ENCODE measurements around the gene TM4SF18. TPM values are rescaled to one million over a fixed set of nuclear protein-coding genes. Genes with fewer than 3 reads are reported as not detected.

TM4SF18 gene
- polyA plus RNA-seq, 1 donor (not counting 4 experiments of a cell fraction or from before 2014, with no cell fraction given): not detected

GRCh38 chr3:149331396-149331795 is 2.0 kb downstream of the TM4SF18 start:
- Histone ChIP-seq H3K9me3 (ENCODE audit: control insufficient read depth, low read depth, low read length) (no peaks in the 10 kb centered on the region), H3K4me3 (ENCODE audit: control insufficient read depth in 2 of 3, extremely low read depth in 1 of 3, insufficient read depth in 2 of 3, low read depth in 1 of 3, low read length in 3 of 3) (no peak overlapping the region), H3K27me3 (ENCODE audit: control insufficient read depth, extremely low read depth, insufficient read depth, low read length) (no peaks in the 10 kb centered on the region), H3K4me2 (ENCODE audit: control insufficient read depth, extremely low read depth, insufficient read depth, low read depth, low read length) (no peak overlapping the region), H2AFZ (ENCODE audit: control insufficient read depth, low read length) (no peak overlapping the region), H3K4me1 (ENCODE audit: control insufficient read depth, extremely low read depth, insufficient read depth, low read length) (no peaks in the 10 kb centered on the region), H4K20me1 (ENCODE audit: control insufficient read depth, extremely low read depth, insufficient read depth, low read length) (no peaks in the 10 kb centered on the region), H3K9me1 (ENCODE audit: control insufficient read depth, extremely low read depth, insufficient read depth, low read length) (no peaks in the 10 kb centered on the region), H3K27ac (ENCODE audit: control insufficient read depth, insufficient read depth, low read length) (no peak overlapping the region), H3K79me2 (ENCODE audit: control insufficient read depth, insufficient read depth, low read length) (no peaks in the 10 kb centered on the region), H3K9ac (ENCODE audit: control insufficient read depth, extremely low read depth, insufficient read depth, low read length) (no peak overlapping the region), H3K36me3 (ENCODE audit: control insufficient read depth in 2 of 2, extremely low read depth in 1 of 2, insufficient read depth in 2 of 2, low read length in 2 of 2) (no peaks in the 10 kb centered on the region)
- dilution Hi-C loops (cut with MboI; ENCODE audit: extremely low pct_ligation_motif_present, low sequenced_read_pairs): no loop called here
- no peak for TF ChIP-seq CTCF (optimal IDR thresholded peaks at IDR 0.05 in 1 of 3, IDR thresholded peaks at IDR 0.05 in 1 of 3, conservative IDR thresholded peaks at IDR 0.05 in 1 of 3; ENCODE audit: extremely low read depth in 1 of 3, insufficient read depth in 2 of 3, low read length in 3 of 3)
- no peak for TF ChIP-seq EZH2 (IDR thresholded peaks at IDR 0.05; ENCODE audit: low read length)
- FAIRE-seq (no peak), DNase-seq (ENCODE audit: low read depth, low spot score) (no peak)

- Histone ChIP-seq H3K79me2 (ENCODE audit: control insufficient read depth, insufficient read depth, low read length) (no peaks in the 10 kb centered on the region), H3K4me1 (ENCODE audit: control insufficient read depth, extremely low read depth, insufficient read depth, low read length) (no peaks in the 10 kb centered on the region), H3K27ac (ENCODE audit: control insufficient read depth, insufficient read depth, low read length) (no peak overlapping the region), H2AFZ (ENCODE audit: control insufficient read depth, low read length) (no peak overlapping the region), H3K27me3 (ENCODE audit: control insufficient read depth, extremely low read depth, insufficient read depth, low read length) (no peaks in the 10 kb centered on the region), H3K4me2 (ENCODE audit: control insufficient read depth, extremely low read depth, insufficient read depth, low read depth, low read length) (no peak overlapping the region), H3K9ac (ENCODE audit: control insufficient read depth, extremely low read depth, insufficient read depth, low read length) (no peak overlapping the region), H3K4me3 (ENCODE audit: control insufficient read depth in 2 of 3, extremely low read depth in 1 of 3, insufficient read depth in 2 of 3, low read depth in 1 of 3, low read length in 3 of 3) (no peak overlapping the region), H3K9me1 (ENCODE audit: control insufficient read depth, extremely low read depth, insufficient read depth, low read length) (no peaks in the 10 kb centered on the region), H4K20me1 (ENCODE audit: control insufficient read depth, extremely low read depth, insufficient read depth, low read length) (no peaks in the 10 kb centered on the region), H3K9me3 (ENCODE audit: control insufficient read depth, low read depth, low read length) (no peaks in the 10 kb centered on the region), H3K36me3 (ENCODE audit: control insufficient read depth in 2 of 2, extremely low read depth in 1 of 2, insufficient read depth in 2 of 2, low read length in 2 of 2) (no peaks in the 10 kb centered on the region)
- peak; percentile 56 for FAIRE-seq
- dilution Hi-C loops (cut with MboI; ENCODE audit: extremely low pct_ligation_motif_present, low sequenced_read_pairs): no loop called here
- no peak for TF ChIP-seq CTCF (optimal IDR thresholded peaks at IDR 0.05 in 1 of 3, IDR thresholded peaks at IDR 0.05 in 1 of 3, conservative IDR thresholded peaks at IDR 0.05 in 1 of 3; ENCODE audit: extremely low read depth in 1 of 3, insufficient read depth in 2 of 3, low read length in 3 of 3)
- TF ChIP-seq EZH2 (IDR thresholded peaks at IDR 0.05; ENCODE audit: low read length): no peak
- DNase-seq (ENCODE audit: low read depth, low spot score): no peak
Observed at GRCh38 chr3:149330609-149331331, 2.7 kb downstream of the TM4SF18 start.
